ENCODE results near the gene PI4K2A.

PI4K2A gene

DNA sequence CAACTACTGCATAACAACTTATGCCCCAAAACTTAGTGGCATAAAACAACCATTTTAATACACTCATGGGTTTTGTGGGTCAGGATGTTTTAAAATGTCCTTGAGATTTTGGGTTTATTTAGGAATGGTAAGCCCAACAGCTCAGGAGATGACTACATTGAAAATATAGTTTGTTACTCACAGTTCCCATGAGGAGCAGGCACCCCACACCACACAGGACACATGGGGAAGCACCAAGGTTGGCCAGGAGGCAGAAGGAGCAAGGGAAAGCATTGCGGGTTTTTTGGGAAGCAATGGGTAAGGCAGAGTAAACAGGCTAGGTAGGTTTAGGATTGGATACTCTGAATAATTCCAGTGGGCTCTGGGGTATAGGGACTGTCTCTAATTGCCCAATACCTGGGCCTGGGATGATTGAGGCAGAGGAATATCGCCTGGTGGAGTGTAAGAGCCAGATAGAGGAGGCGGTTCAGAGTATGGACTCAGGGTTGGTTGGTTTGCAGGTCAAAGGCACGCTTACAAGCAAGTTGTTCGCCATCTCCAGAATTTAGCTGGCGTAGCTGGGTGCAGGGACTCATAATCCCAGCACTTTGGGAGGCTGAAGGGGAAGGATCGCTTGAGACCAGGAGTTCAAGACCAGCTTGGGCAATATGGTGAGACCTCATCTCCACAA lies 63.1 kb downstream of the PI4K2A start:
- H3K4me3 ChIP-seq (ENCODE audit: low read depth, low read length): no peak overlapping the region
- no peak for TF ChIP-seq MYC (IDR thresholded peaks at IDR 0.05; ENCODE audit: low read depth, low read length)
- TF ChIP-seq, protein P1, sequence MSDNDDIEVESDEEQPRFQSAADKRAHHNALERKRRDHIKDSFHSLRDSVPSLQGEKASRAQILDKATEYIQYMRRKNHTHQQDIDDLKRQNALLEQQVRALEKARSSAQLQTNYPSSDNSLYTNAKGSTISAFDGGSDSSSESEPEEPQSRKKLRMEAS (IDR thresholded peaks at IDR 0.05; ENCODE audit: low read depth, low read length): no peak
- TF ChIP-seq POLR2A (IDR thresholded peaks at IDR 0.05; ENCODE audit: extremely low read depth, insufficient read length): no peak
- TF ChIP-seq, protein P2, sequence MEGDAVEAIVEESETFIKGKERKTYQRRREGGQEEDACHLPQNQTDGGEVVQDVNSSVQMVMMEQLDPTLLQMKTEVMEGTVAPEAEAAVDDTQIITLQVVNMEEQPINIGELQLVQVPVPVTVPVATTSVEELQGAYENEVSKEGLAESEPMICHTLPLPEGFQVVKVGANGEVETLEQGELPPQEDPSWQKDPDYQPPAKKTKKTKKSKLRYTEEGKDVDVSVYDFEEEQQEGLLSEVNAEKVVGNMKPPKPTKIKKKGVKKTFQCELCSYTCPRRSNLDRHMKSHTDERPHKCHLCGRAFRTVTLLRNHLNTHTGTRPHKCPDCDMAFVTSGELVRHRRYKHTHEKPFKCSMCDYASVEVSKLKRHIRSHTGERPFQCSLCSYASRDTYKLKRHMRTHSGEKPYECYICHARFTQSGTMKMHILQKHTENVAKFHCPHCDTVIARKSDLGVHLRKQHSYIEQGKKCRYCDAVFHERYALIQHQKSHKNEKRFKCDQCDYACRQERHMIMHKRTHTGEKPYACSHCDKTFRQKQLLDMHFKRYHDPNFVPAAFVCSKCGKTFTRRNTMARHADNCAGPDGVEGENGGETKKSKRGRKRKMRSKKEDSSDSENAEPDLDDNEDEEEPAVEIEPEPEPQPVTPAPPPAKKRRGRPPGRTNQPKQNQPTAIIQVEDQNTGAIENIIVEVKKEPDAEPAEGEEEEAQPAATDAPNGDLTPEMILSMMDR (IDR thresholded peaks at IDR 0.05; ENCODE audit: low read depth, low read length): no peak
- no peak for DNase-seq (ENCODE audit: low read depth)

DNA sequence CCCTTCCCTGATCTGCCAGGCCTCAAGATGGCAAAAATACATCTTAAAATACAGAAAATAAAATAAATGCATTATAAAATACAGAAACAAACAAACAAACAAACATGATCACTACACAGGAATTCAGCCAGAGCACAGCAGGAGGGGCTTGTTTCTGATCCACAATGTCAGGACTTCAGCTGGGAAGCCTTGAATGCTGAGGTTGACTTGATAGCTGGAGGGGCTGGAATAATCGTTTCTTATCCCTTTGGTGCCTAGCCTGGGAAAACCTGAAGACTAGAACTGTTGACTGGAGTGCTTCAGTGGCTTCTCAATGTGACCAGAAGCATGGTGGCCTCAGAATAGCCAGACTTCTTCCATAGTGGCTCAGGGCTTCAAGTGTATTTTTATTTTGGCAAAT lies 63.9 kb downstream of the PI4K2A start:
- no peak for DNase-seq (ENCODE audit: low read depth)
- no peak for TF ChIP-seq POLR2A (IDR thresholded peaks at IDR 0.05; ENCODE audit: extremely low read depth, insufficient read length)
- TF ChIP-seq, protein P1 (IDR thresholded peaks at IDR 0.05; ENCODE audit: low read depth, low read length): no peak
- no peak for TF ChIP-seq MYC (IDR thresholded peaks at IDR 0.05; ENCODE audit: low read depth, low read length)
- TF ChIP-seq, protein P2 (IDR thresholded peaks at IDR 0.05; ENCODE audit: low read depth, low read length): no peak
- H3K4me3 ChIP-seq (ENCODE audit: low read depth, low read length): no peak overlapping the region

DNA sequence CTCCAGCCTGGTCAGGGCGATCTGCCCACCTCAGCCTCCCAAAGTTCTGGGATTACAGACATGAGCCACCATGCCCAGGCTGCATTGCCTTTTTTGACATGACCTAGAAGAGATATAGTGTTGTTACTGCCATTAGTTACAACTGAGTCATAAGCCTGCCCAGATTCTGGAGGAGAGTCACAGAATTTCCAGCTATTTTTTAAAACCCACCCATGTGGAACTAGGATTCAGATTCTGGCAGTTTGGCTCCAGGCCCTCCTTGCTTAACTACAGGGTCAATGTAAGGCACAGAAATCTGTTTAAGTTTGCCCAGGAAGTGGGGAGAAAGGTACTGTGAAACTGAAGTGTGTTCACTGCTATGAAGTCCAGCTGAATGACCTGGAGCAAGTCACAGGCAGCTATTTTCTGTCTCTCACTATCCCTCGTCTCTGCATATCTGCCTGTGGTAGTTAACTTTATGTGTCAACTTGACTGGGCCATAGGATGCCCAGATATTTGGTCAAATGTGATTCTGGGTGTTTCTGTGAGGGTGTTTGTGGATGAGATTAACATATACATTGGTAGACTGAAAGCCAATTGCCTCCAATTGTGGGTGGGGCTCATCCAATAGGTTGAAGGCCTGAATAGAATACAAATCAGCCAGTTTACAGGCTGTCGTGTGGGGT lies 64.7 kb downstream of the PI4K2A start:
- DNase-seq (ENCODE audit: low read depth): no peak
- TF ChIP-seq, protein P1 (IDR thresholded peaks at IDR 0.05; ENCODE audit: low read depth, low read length): no peak
- TF ChIP-seq, protein P2 (IDR thresholded peaks at IDR 0.05; ENCODE audit: low read depth, low read length): no peak
- TF ChIP-seq POLR2A (IDR thresholded peaks at IDR 0.05; ENCODE audit: extremely low read depth, insufficient read length) (no peak), MYC (IDR thresholded peaks at IDR 0.05; ENCODE audit: low read depth, low read length) (no peak)
- no peak overlapping the region for H3K4me3 ChIP-seq (ENCODE audit: low read depth, low read length)

DNA sequence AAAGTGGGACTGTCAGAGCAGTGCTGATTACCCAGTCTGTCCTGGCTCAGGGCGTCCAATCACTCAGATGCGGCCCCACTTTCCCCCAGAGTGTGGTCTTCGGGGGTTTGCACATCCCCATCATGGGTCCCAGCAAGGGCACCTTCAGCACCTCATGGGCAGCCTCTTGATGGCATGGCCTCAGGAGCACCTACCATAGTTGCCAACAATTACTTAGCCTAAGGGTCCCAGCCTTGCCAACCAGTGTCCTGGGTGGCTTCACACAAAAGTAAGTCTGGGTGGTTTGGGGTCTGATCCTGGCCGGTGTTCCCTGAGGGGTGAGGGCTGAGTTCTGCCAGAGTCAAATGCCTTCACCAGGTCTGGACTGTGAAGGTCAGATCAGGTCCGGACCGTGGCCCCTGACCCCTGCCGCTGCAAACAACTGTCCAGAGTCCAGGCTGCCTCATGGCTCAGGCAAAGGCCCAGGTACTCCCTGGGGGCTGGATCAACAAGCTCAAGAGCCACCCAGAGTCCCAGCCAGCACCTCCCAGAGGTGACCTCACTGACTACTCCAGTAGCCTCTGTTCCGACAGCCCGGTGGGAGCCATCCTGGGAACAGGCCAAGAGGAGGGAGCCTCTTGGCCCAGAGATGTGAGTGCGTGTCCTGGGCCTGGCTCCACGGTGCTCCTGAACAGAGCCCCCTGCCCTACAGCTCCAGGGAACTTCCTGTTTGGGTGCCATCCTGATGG lies 66.8 kb downstream of the PI4K2A start:
- no peak for DNase-seq (ENCODE audit: low read depth)
- H3K4me3 ChIP-seq (ENCODE audit: low read depth, low read length): no peak overlapping the region
- TF ChIP-seq, protein P1 (IDR thresholded peaks at IDR 0.05; ENCODE audit: low read depth, low read length): no peak
- TF ChIP-seq POLR2A (IDR thresholded peaks at IDR 0.05; ENCODE audit: extremely low read depth, insufficient read length) (no peak), MYC (IDR thresholded peaks at IDR 0.05; ENCODE audit: low read depth, low read length) (no peak)
- TF ChIP-seq, protein P2 (IDR thresholded peaks at IDR 0.05; ENCODE audit: low read depth, low read length): no peak

DNA sequence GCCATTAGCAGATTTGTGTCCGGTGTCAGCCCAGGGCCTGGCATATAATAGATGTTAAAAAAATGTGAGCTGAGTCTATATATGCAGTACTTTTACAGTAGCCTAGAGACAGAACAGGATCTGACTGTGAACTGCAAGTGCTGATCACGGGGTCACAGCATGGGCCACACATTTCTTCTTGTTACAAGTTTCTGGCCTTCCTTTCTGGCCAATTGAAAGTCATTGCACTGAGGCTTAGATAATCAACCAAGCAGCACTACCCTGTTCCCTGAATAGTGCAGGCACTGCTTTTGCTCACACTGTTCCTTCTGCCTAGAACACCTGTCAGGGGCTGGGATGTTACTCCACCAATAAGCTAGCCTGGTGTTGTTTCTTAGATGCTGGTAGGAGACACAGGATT lies 67.7 kb downstream of the PI4K2A start:
- no peak overlapping the region for H3K4me3 ChIP-seq (ENCODE audit: low read depth, low read length)
- no peak for TF ChIP-seq POLR2A (IDR thresholded peaks at IDR 0.05; ENCODE audit: extremely low read depth, insufficient read length)
- TF ChIP-seq, protein P1 (IDR thresholded peaks at IDR 0.05; ENCODE audit: low read depth, low read length): no peak
- TF ChIP-seq, protein P2 (IDR thresholded peaks at IDR 0.05; ENCODE audit: low read depth, low read length): no peak
- no peak for DNase-seq (ENCODE audit: low read depth)

Measured in NB4 (cell line).